A673 (cell line): Measurements from ENCODE around the gene RIT2.

ENCODE experiments used
- CTCF ChIP-seq: fragments of 300-800, 200-600 bp; sonication (generic); conservative IDR thresholded peaks from 2 replicates; pipeline ENCODE4 v1.5.1; 2017; ENCODE audit warnings: low read depth, mild to moderate bottlenecking, antibody characterized with exemption, low read length, moderate library complexity, mixed read lengths
- EZH2 ChIP-seq: fragments of 200-600 bp; sonication (generic); IDR thresholded peaks from 2 replicates; pipeline ENCODE4 v1.6.1; 2017; ENCODE audit warnings: borderline replicate concordance, low read depth, mild to moderate bottlenecking, mixed read lengths, antibody characterized with exemption, low read length; ENCODE audit not compliant: poor library complexity, severe bottlenecking

- TF ChIP-seq EZH2 (no peak), CTCF (no peak)
Measured at GRCh38 chr18:43155842-43156241, 40.4 kb upstream of the RIT2 start.
